Right lobe of liver (tissue), 4 donors: ENCODE data around the gene FAM110D.

Experiments used
- CTCF ChIP-seq, 4 donors: fragments of 200-600 bp in 3 of 4; fragments of 450-650 bp in 1 of 4; IDR thresholded peaks; one replicate each; pipeline versions ENCODE4 v1.5.1 to v1.8.0; 2016 to 2022; ENCODE audit warnings: antibody characterized with exemption in 4 of 4, mild to moderate bottlenecking in 2 of 4
- POLR2A ChIP-seq: fragments of 450-650 bp; IDR thresholded peaks from one replicate; pipeline ENCODE4 v1.6.1; 2017; ENCODE audit warnings: antibody characterized with exemption, mild to moderate bottlenecking
- donor health status: DM: no; HTN: no; CAD: no.
- donor health status: DM: no; HTN: no; CAD: no.
- donor health status: DM: no; HTN: yes; CAD: no.

GRCh38 chr1:26213335-26213905 is 54.5 kb downstream of the FAM110D start:
- TF ChIP-seq POLR2A (no peak), CTCF (IDR thresholded peaks at IDR 0.05) (no peak)
